Measurements from ENCODE around the gene PIGS. TPM values are rescaled to one million over a fixed set of nuclear protein-coding genes. Genes with fewer than 3 reads are reported as not detected.

Gene PIGS
- total RNA-seq, result 100 to 1,000 TPM in 1 of 3 donors, 10 to 100 TPM in 2; 52.2 to 100 (median 88.5) TPM
- long read RNA-seq, donor 1, transcript PIGS-202 (12 exons, 2,877 nt), result major isoform, 74 of 112 reads
- long read RNA-seq, donor 1, transcript PIGS-203 (11 exons, 2,815 nt), result minor isoform, 21 of 112 reads
- long read RNA-seq, donor 1, partial matches to known transcripts, result 8 of 112 reads
- long read RNA-seq, donor 1, other reads (novel, unspliced or antisense), result 9 of 112 reads
- long read RNA-seq, donor 2, transcript PIGS-202 (12 exons, 2,877 nt), result major isoform, 11 of 48 reads
- long read RNA-seq, donor 2, partial matches to known transcripts, result 36 of 48 reads
- long read RNA-seq, donor 2, other reads (novel, unspliced or antisense), result 0 of 48 reads

- peak; percentile 97 for ATAC-seq
- TF ChIP-seq CTCF (IDR thresholded peaks at IDR 0.05), result no peak
These were observed at the start of gene PIGS for GRCh38 chr17:28571361-28572122. TSS of gene PIGS (minus strand) at chr17:28571524. CDS start at chr17:28571496, 28 bp downstream.

GRCh38 chr17:28620010-28620409 is 48.7 kb upstream of the PIGS start:
- DNase-seq (no peak), ATAC-seq (no peak)
- no peak for TF ChIP-seq CTCF (IDR thresholded peaks at IDR 0.05)
- Histone ChIP-seq H3K36me3 (ENCODE audit: low read depth) (peaks cover 25% of the 10 kb centered on the region), H3K9me3 (no peaks in the 10 kb centered on the region), H3K4me3 (no peak overlapping the region), H3K4me1 (ENCODE audit: low read depth) (no peaks in the 10 kb centered on the region)
- intact Hi-C loops (cut with DNase I, micrococcal nuclease), result no loop called here

More at GRCh38 chr17:28571361-28572122, at the start of gene PIGS:
- DNase-seq, result peak; percentile 95 to 98 (median 96)
- Histone ChIP-seq H3K9me3 (no peaks in the 10 kb centered on the region), H3K36me3 (ENCODE audit: low read depth) (no peaks in the 10 kb centered on the region), H3K4me3 (peak within 1 kb of the TSS; percentile 96), H3K4me1 (ENCODE audit: low read depth) (peaks cover 25% of the 10 kb centered on the region)
- intact Hi-C loops (cut with DNase I, micrococcal nuclease), result no loop called here

GRCh38 chr17:28618464-28618863 is 47.1 kb upstream of the PIGS start:
- no peak for ATAC-seq
- DNase-seq, result no peak
- H3K4me1 ChIP-seq (ENCODE audit: low read depth), result no peaks in the 10 kb centered on the region
- no peak overlapping the region for H3K4me3 ChIP-seq
- no peak for TF ChIP-seq CTCF (IDR thresholded peaks at IDR 0.05)
- H3K9me3 ChIP-seq, result no peaks in the 10 kb centered on the region
- intact Hi-C loops (cut with DNase I, micrococcal nuclease), result no loop called here
- H3K36me3 ChIP-seq (ENCODE audit: low read depth), result peaks cover 25% of the 10 kb centered on the region

GRCh38 chr17:28616281-28616680 is 45.0 kb upstream of the PIGS start:
- no peak for ATAC-seq
- intact Hi-C loops (cut with DNase I, micrococcal nuclease), result no loop called here
- no peak for TF ChIP-seq CTCF (IDR thresholded peaks at IDR 0.05)

GRCh38 chr17:28615260-28615940 is 44.1 kb upstream of the PIGS start:
- Histone ChIP-seq H3K4me1 (ENCODE audit: low read depth) (no peaks in the 10 kb centered on the region), H3K4me3 (no peak overlapping the region), H3K9me3 (no peaks in the 10 kb centered on the region), H3K36me3 (ENCODE audit: low read depth) (peaks cover 18% of the 10 kb centered on the region)
- ATAC-seq (no peak), DNase-seq (no peak)
- intact Hi-C loops (cut with DNase I, micrococcal nuclease), result no loop called here
- TF ChIP-seq CTCF (IDR thresholded peaks at IDR 0.05), result no peak

More at GRCh38 chr17:28616281-28616680, 45.0 kb upstream of the PIGS start:
- no peak overlapping the region for H3K4me3 ChIP-seq
- DNase-seq, result no peak
- peaks cover 22% of the 10 kb centered on the region for H3K36me3 ChIP-seq (ENCODE audit: low read depth)
- H3K9me3 ChIP-seq, result no peaks in the 10 kb centered on the region
- no peaks in the 10 kb centered on the region for H3K4me1 ChIP-seq (ENCODE audit: low read depth)
